Pons (tissue), 1 donor: ENCODE measurements around the gene DTL.

Source experiments
- DNase-seq: peaks from one replicate; pipeline ENCODE4 v3.0.0-alpha.2; 2016; ENCODE audit warnings: low spot score

DTL gene

DNA sequence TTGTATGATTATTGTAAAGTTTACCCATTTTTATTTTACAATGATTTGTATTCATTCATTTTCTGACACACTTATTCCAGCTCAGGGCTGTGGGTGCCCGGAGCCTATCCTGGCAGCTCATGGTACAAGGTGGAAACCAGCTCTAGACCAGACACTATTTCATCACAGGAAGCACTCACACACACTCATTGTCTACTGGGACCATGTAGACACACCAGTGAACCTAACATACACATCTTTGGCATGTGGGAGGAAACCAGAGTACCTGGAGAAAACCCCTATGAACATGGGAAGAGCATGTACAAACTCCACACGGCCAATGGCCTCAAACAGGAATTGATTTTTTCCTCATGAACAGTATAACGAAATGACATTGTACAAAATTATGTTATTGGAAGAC lies 2.4 kb downstream of the DTL start:
- DNase-seq, result no peak

DNA sequence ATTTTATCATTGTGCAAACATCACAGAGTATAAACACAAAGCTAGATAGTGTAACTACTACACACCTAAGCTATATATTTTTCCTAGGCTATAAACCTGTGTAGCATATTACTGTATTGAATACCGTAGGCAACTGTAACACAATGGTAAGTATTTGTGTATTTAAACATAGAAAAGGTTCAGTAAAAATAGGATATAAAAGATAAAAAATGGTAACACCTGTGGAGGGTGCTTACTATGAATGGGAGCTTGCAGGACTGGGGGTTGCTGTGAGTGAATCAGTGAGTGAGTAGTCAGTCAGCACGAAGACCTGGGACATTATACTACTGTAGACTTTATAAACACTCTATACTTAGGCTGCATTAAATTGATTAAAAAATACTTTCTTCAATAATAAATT lies 4.1 kb downstream of the DTL start:
- no peak for DNase-seq

DNA sequence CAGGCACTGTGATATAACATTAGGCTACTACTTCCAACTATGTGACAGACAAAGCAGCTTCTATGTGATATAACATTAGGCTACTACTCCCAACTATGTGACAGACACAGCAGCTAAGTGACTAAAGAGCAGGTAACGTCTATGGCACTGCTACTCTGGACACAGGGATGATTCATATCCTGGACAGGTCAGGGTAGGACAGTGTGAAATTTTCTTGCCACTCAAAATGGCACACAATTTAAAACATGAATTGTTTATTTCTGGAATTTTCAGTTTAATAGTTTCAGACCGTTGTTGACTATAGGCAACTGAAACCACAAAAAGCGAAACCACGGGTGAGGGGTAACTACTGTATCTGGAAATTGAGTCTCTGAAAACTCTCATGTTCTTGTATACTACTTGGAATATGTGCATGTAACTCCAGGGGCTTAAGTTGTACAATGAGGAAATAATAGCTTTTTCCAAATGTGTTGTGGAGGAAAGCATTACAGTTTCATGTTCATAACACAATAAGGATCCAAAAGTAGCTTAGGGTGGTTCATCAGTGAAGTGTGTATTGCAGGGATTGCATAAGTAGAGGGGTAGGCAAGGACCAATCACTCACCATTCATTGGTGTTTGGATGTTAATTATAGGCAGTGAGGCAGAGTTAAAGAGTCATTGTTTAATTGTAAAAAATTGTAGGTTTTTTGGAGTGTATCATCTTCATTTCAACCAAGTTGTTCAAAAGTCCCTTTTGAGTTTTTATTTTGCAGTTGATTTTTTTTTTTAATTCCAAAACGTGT lies 5.3 kb downstream of the DTL start:
- no peak for DNase-seq

DNA sequence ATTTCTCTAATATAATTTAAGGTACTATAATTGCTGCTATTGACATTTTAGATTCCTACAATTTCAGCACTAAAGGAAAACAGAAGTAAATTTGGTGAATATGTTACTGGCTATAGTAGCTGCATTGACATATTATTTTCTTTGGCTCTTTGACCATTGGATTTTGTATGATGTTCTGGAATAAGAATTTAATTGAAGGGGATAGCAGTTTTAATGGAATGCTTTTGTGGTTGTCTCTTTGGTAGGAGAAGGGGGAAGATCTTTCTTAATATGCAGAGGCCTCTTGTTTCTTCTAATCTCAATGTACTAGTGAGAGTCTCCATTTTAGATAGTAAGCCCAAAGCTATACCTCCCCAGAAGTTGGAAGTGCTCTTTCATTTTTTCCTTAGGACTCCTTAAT lies 6.9 kb downstream of the DTL start:
- DNase-seq, result no peak

DNA sequence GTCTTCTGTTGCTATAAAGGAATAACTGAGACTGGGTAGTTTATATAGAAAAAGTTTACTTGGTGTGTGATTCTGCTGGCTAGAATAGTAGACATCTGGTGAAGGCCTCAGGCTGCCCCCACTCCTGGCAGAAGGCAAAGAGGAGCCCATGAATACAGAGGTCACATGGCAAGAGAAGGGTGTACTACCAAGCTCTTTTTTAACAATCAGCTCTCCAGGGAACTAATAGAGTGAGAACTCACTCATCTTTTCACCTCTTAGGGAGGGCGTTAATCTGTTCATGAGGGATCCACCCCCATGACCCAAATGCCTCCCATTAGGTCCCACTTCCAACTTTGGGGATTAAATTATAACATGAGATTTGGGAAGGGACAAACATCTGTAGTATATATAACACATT lies 9.3 kb downstream of the DTL start:
- DNase-seq, result no peak

DNA sequence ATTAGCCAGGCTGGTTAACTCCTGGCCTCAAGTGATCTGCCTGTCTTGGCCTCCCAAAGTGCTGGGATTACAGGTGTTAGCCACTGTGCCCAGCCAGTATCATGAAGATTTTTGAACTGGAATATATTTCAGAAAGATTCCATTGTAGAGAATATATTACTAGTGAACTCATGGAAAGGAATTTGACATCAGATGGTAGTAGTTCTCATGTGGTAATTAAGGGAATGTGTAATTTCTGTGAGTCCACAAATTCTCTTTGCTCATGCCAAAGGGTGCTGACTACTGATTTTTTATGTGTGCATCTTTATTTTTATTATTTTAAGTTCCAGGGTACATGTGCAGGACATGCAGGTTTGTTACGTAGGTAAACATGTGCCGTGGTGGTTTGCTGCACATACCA lies 10.4 kb downstream of the DTL start:
- DNase-seq, result no peak

DNA sequence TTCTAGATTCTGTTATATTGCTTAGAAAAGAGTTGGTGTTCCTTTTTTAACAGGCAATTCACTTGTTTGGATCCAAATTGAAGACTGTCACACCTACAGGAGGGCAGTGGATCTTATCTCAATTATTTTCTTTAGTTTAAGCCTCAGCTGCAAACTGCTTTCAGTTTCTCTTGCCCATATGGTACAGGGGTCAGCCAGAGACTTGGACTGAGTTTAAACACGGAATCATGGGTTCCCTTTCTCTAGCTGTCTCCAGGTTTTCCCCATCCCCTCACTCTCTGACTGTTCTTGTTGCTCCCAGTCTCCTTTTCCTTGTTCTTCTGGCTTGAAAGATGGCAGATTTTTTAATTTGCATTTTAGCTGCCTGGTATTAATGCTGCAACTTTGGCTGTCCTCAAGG lies 18.4 kb downstream of the DTL start:
- no peak for DNase-seq

DNA sequence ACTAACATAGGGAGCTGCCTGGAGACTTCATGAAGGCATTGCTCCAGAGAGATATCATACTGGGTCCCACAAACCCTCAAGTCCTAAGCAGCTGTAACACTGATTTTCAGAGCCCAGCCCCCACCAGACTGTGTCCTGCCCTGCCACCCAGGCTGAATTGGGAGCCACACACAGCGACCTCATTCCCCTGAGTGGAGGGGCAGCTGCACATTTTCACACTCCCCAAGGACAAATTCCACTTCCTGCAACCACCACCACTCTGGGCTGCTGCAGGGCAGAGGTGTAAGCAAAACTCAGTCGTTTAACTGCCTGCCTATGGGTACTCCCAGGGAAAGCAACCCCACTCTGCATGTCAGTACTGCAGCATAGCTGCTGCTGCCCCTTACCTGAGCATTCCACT lies 19.8 kb downstream of the DTL start:
- no peak for DNase-seq

DNA sequence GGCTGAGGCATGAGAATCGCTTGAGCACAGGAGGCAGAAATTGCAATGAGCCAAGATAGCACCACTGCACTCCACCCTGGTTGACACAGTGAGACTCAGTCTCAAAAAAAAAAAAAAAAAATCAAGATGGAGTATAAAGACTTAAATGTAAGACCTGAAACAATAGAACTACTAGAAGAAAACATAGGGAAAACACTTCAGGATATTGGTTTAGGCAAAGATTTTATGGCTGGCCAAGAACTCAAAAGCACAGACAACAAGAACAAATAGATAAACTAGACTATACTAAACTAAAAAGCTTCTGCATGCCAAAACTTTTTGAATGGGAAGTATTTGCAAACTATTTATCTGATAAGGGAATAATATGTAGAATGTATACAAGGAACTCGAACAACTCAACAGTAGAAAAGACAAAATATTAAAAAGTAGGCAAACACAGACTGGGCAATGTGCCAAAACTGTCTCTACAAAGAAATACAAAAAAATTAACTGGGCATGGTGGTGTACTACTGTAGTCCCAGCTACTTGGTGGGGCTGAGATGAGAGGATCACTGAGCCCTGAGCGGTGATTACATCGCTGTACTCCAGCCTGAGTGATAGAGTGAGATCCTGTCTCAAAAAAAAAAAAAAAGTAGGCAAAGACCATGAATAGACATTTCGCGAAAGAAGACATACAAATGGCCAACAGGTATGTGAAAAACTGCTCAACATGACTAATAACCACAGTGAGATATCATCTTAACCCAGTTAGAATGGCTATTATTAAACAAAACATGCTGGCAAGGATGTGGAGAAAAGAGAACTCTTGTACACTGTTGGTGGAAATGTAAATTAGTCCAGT lies 25.3 kb downstream of the DTL start:
- no peak for DNase-seq

DNA sequence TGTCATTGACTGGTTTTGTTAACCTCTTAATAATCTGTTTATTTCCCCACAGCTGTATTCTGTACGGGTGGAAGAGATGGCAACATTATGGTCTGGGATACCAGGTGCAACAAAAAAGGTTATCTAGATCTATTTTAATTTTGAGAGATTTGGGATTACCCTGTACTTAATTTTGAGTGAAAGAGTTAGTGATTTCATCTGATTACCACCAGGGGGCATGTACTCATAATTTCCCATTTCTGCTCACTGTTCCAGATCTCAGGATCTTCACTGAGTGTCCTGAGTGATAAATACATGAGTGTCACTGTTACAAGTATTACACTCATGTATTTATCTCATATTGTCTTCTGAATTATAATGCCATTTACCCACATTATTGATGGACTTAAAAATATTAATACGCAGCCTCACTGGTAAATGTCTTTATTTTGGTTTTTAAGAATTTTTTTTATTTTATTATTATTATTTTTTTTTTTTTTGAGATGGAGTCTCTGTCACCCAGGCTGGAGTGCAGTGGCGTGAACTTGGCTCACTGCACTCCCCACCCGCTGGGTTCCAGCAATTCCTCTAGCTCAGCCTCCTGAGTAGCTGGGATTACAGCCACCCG lies 27.4 kb downstream of the DTL start:
- DNase-seq, result peak; percentile 74

DNA sequence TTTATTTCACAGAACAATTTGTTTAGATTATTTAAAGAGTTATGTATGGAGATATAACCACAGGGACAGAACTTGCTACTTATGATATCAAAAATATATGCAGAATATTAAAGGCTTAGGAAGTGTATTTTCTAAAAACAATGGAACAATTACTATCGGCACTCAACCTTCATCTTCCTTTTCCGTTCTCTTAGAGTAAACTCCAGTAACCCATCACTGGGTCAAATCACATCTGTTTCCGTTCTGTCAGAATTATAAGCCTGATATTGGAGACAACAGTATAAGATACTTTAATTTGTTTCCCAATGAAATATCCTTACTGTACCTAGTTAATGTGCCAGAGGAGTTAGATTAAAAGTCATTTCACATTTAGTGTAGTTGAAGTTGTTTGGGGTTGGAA lies 32.2 kb downstream of the DTL start:
- no peak for DNase-seq

DNA sequence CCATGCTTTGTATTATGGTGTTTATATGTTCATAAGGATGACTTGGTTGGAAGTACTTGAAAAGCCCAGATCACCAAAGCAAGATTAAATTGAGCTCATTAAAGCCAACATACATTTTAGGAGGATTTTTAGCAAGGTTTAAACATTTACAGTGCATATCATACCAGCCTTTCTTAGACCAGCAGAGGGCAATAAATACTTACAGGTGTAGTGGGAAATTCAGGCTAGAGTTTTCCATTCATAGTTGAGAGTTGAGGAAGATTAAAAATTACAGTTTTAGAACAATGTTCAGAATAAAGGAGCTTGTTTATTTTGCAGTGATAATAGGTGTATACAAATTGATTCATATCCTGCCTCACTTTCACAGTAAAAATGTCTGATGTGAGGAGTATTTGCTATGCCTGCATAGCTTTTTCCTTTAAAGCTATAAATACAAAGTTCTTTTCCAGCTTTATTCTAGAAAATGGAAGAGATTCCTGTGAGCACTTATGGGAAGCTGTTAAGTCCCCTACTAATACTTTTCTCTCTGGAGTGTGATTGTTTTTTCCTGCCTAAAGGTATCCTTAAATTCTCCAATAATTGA lies 35.3 kb downstream of the DTL start:
- peak; percentile 81 for DNase-seq

DNA sequence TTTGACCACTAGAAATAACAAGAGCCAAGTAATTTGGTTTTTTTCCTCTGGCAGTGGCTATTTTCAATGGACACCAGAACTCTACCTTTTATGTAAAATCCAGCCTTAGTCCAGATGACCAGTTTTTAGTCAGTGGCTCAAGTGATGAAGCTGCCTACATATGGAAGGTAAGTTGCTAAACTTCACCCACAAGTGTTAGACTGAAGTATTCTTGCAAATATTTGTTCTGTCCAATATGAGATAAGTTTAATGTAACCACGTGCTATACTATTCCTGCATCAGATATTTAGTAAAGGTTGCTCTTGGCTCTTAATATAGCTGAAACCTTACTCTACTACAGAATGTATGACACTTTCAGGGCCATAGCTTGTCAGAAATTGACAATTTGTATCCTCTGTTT lies 36.5 kb downstream of the DTL start:
- no peak for DNase-seq

DNA sequence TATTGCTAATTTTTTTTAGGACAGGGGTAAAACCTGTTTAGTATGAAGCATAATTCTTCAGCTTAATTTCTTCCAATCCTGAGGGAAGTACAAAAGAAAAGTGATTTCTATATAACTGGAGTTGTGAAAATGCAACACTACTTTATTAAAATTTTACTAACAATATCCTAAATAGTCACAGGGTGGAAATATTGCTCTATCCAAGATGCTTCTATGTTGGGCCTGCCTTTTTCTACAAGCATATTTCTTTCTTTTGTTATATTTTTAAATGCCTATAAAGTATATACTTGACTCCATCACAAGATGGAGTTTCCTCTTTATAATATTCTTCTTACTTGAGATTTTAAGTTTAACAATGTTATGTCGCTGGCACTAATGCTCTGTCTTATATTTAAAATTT lies 37.9 kb downstream of the DTL start:
- no peak for DNase-seq

DNA sequence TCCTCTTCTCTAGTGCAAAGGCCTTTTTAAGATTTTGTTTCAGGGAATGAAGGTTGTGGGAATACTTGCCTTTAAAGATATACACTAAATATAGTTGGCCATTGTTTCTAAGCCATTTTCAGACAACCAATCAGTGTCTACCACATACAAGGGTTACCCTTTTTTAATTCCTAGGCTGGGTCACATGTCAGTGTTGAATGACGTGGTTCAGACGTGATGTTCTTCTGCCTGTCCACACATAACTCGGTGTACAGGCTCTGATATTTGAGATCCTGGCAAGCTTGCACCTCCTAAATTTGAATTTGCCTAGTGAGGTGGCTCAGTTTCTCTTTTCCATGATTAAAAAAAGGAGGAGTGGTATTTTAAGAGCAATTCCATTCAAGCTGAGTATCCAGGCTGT lies 38.8 kb downstream of the DTL start:
- no peak for DNase-seq

DNA sequence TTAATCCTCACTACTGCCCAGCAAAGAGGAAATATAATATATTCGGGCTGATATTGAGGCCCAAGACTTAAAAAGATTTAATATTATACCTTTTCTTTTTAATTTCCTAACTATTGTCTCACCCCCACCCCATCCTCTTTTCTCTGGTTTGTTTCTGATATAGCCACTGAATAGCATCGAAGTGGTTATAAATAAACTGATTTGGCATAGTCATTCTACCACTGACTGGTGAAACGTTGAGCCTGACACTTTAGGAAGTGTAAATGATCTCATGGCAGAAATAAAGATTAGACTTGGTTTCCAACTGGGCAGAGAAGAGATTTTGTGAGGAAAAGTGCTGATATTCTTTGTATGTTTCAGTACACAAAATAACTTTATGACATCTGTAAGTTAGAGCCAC lies 39.3 kb downstream of the DTL start:
- no peak for DNase-seq

DNA sequence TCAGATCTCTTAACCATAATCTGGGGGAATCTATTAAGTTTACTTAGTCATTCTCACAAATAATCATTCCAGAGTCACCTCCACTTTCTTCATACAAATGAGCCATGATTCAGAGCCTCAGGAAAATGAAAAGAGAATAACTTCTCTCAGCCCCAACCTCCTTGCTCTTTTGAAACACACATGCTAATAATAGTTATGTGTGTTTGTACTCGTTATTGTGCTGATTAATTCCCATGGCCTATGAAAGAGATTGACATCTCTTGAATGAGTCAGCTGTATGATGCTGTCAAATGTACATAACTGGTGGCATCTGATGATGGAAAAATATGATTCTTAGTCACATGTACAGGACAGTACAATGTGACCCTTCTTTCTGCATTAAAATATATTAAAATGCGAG lies 41.5 kb downstream of the DTL start:
- no peak for DNase-seq

DNA sequence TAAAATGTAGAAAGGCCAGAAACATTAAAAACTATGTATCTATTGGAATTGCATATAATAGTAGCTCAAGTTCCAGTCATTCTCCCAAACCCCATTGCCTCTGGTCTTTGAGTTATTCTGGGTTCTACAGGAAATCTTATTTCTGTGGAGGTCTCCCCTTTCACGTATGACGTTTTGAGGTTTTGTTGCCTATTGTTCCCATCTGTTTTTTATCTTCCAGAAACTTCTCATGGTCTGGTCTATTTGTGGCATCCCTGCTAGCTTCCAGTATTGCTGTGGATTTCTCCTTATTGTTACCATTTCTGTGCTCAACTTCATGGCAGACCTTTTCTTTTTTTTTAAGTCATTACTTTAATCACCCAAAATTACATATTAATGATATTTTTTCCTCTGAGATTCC lies 43.3 kb downstream of the DTL start:
- DNase-seq, result no peak

DNA sequence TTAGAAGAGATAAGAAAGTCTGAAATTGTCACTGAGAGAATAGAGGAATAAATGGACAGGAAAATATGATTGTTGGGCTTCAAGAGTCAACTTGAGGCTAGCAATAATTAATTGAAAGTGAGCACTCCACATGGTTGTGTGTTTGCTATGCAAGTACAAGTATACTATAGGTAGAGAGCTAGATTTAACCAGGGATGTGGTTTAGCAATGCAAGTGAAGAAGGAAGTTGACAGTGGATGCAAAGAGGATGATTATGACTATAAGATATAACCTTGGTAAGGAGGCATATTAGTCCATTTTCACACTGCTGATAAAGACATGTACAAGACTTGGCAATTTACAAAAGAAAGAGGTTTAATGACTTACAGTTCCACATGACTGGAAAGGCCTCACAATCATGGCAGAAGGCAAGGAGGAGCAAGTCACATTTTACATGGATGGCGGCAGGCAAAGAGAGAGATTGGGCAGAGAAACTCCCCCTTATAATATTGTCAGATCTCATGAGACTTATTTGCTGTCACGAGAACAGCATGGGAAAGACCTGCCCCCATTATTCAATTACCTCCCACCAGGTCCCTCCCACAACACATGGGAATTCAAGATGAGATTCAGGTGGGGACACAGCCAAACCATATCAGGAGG lies 47.3 kb downstream of the DTL start:
- DNase-seq, result no peak

DNA sequence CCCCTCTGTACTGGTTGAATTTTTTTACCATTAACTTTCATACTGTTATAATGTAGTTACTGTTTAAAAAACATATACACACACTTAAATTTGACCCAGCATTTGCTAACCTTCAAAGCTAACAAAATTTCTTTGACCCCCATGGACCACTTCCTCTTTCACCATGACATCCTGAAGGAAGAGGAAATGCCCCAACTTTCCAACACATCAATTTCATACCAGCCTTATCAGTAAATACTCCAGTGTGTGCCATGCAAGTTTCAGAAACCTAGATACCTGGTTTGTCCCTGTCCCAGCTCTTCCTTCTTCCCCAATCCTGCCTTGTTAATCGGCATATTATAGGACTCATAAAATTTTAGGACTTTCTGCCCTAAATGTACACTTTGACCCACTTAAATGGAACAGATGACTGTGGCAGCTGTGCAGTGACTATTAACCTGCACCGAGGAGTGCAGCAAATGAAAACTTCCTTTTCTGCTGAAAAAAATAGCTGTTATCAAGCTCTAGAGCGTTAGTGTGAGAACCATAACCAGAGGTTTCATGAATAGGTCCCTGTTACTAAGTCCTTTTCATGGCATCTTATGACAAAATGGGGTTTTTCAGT lies 54.1 kb downstream of the DTL start:
- no peak for DNase-seq

DNA sequence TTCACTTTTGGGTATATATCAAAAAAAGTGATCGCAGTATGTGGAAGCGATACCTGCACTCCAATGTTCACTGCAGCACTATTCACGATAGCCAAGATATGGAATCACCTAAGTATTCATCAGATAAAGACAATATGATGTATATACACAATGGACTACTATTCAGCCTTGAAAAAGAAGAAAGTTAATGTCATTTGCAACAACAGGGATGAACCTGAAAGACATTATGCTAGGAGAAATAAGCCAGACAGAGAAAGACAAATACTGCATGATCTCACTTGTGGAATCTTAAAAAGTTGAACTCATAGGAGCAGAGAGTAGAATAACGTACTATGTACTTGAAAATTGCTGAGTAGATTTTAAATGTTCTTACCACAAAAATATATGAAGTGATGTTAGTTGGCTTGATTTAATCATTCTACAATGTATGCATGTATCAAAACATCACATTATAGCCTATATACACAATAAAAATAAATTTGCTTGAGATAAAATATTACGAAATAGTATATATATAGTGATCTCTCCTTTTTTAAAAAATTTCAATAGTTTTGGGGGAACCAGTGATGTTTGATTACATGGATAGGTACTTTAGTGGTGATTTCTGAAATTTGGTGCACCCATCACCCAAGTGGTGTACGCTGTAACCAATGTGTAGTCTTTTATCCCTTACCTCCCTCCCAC lies 56.0 kb downstream of the DTL start:
- no peak for DNase-seq
